Mucosa of stomach (tissue), 1 donor: Measurements from ENCODE around the gene NXPH2.
"Not testable (repeated sequence)": the region's sequence is repeated elsewhere in the genome, so short reads cannot be mapped to it uniquely, and the experiment has no call there.

Experiments
- H3K27me3 ChIP-seq: one replicate; pipeline ENCODE4 v1.7.0; 2013; ENCODE audit warnings: mild to moderate bottlenecking, low read length; ENCODE audit not compliant: control insufficient read depth, insufficient read depth
- H3K36me3 ChIP-seq: one replicate; pipeline ENCODE4 v1.7.0; 2013; ENCODE audit warnings: low read length; ENCODE audit not compliant: control insufficient read depth, insufficient read depth
- H3K4me1 ChIP-seq: one replicate; pipeline ENCODE4 v1.7.0; 2013; ENCODE audit warnings: mild to moderate bottlenecking, low read length; ENCODE audit not compliant: control insufficient read depth, insufficient read depth
- H3K4me3 ChIP-seq: one replicate; pipeline ENCODE4 v1.7.0; 2013; ENCODE audit warnings: low read length
- H3K9ac ChIP-seq: one replicate; pipeline ENCODE4 v1.7.0; 2013; ENCODE audit warnings: mild to moderate bottlenecking, low read length, moderate library complexity
- H3K9me3 ChIP-seq: one replicate; pipeline ENCODE4 v1.7.0; 2013; ENCODE audit warnings: mild to moderate bottlenecking, low read length, moderate library complexity; ENCODE audit not compliant: control insufficient read depth
- donor health status: Pancreatic carcinoma.

The NXPH2 gene

GRCh38 chr2:138648606-138649005 lies 131.6 kb downstream of the NXPH2 start:
- Histone ChIP-seq H3K36me3 (no peaks in the 10 kb centered on the region), H3K9ac (no peak overlapping the region), H3K9me3 (no peaks in the 10 kb centered on the region), H3K27me3 (no peaks in the 10 kb centered on the region), H3K4me1 (peaks cover 6% of the 10 kb centered on the region), H3K4me3 (no peak overlapping the region)

DNA sequence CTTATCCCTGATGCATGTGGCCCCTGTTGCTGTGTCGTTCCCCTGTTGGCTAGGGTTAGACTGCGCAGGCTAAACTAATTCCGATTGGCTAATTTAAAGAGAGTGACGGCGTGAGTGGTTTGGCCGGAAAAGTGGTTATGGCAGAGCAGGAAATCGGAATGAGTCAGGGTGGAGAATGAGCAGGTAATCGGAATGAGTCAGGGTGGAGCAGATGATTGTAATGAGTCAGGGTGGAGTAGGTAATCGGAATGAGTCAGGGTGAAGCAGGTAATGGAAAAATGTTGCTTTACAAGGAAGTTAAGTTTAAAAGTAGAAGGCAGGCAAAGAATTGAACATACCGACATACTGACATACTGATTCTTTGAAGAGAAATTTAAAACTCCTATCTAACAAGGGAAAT lies 135.4 kb downstream of the NXPH2 start:
- H3K9me3 ChIP-seq, H3K9ac ChIP-seq, H3K4me3 ChIP-seq, H3K36me3 ChIP-seq, H3K4me1 ChIP-seq, H3K27me3 ChIP-seq: not testable (repeated sequence)

DNA sequence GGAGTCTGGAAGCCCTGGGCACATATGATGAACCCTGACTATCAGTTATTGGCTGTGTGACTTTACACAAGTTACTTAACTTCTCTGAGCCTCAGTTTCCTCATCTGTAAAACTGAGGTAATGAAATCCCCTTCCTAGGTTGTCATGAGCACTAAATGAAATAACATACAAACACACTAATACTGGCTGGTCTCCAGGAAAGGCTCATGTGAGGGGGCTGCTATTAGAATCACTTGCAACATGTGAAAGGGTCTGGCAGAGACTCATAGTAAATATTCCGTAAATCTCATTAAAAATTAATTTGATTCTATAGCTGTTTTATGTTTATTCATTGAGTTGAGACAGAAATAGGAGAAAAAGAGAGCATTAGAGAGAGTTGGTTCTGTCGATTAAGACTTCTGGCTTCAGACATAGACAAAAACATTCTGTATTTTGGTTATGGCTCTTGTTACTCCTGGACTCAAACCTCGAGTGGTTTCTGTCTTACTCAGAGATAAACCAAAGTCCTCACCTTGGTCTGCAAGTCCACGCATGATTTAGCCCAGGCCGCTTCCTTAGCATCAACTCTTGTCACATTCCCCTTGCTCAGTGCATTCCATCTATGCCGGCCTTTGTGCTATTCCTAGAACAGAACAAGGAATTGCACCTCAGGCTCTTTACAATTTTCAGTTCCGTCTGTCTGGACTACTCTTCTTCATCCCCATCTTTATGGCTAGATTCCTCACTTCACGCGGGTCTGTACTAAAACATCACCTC lies 139.1 kb downstream of the NXPH2 start:
- Histone ChIP-seq H3K27me3 (no peaks in the 10 kb centered on the region), H3K4me3 (no peak overlapping the region), H3K4me1 (no peaks in the 10 kb centered on the region), H3K9ac (no peak overlapping the region), H3K36me3 (no peaks in the 10 kb centered on the region), H3K9me3 (no peaks in the 10 kb centered on the region)

GRCh38 chr2:138637686-138638085 lies 142.5 kb downstream of the NXPH2 start:
- Histone ChIP-seq H3K36me3 (no peaks in the 10 kb centered on the region), H3K27me3 (no peaks in the 10 kb centered on the region), H3K4me3 (no peak overlapping the region), H3K9me3 (no peaks in the 10 kb centered on the region), H3K9ac (no peak overlapping the region), H3K4me1 (no peaks in the 10 kb centered on the region)

DNA sequence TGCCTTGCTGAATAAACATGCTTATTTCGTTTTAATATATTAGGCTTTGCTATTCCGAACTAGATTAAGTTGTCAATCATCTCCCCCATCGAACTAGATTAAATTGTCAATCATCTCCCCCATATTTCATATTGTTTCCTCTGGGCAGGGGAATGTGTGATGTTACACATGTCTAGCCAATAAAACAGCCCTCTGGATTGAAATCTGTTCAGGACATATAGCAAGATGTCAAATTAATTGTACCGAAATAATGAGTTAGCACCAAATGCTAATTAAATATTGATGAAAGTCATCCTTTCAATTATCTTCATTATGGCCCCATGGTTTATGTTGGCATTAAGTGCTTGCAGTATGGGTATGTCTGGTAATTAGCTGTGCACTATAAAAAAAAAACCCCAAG lies 143.1 kb downstream of the NXPH2 start:
- no peaks in the 10 kb centered on the region for H3K36me3 ChIP-seq
- H3K4me1 ChIP-seq, result no peaks in the 10 kb centered on the region
- H3K4me3 ChIP-seq, result no peak overlapping the region
- no peak overlapping the region for H3K9ac ChIP-seq
- H3K9me3 ChIP-seq, result no peaks in the 10 kb centered on the region
- H3K27me3 ChIP-seq, result no peaks in the 10 kb centered on the region

DNA sequence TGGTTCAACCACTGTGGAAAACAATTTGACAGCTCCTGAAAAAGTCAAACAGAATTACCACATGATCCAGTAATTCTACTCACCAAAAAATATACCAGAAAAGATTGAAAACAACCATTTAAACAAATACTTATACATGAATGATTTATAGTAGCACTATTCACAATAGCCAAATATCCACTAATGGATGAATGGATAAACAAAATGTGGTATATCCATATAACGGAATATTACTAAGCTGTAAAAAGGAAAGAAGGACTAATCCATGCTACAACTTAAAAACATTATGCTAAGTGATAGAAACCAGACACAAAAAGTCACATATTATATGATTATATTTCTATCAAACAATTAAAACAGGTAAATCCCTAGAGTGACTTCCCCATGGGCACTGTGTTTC lies 147.1 kb downstream of the NXPH2 start:
- Histone ChIP-seq H3K9me3 (no peaks in the 10 kb centered on the region), H3K9ac (no peak overlapping the region), H3K4me3 (no peak overlapping the region), H3K4me1 (no peaks in the 10 kb centered on the region), H3K27me3 (no peaks in the 10 kb centered on the region), H3K36me3 (no peaks in the 10 kb centered on the region)

GRCh38 chr2:138632066-138632620 lies 148.0 kb downstream of the NXPH2 start:
- Histone ChIP-seq H3K4me1 (no peaks in the 10 kb centered on the region), H3K9ac (no peak overlapping the region), H3K4me3 (no peak overlapping the region), H3K27me3 (no peaks in the 10 kb centered on the region), H3K9me3 (no peaks in the 10 kb centered on the region), H3K36me3 (no peaks in the 10 kb centered on the region)

DNA sequence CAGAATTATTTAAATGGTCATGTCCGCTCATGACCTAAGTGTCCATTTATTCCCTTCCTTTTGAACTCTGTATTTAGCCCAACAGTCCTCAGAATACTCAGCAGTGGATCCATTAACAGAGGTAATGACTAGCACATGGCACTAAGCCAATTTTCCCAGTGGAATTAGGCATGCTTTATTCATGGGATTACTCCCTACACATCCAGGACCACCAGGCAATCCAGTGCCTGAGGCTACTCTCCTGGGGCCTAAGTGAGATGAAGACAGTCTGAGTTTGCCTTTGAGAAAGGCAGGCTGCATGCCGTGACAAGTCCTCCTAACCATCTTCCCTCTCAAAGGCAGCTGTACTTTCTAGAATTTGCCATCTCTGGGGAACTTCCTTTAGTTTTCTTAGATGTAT lies 150.0 kb downstream of the NXPH2 start:
- no peaks in the 10 kb centered on the region for H3K27me3 ChIP-seq
- no peak overlapping the region for H3K4me3 ChIP-seq
- no peak overlapping the region for H3K9ac ChIP-seq
- H3K9me3 ChIP-seq, result no peaks in the 10 kb centered on the region
- no peaks in the 10 kb centered on the region for H3K36me3 ChIP-seq
- H3K4me1 ChIP-seq, result no peaks in the 10 kb centered on the region

- Histone ChIP-seq H3K9ac (no peak overlapping the region), H3K4me1 (no peaks in the 10 kb centered on the region), H3K4me3 (no peak overlapping the region), H3K9me3 (no peaks in the 10 kb centered on the region), H3K27me3 (no peaks in the 10 kb centered on the region), H3K36me3 (no peaks in the 10 kb centered on the region)
These were observed 154.0 kb downstream of the NXPH2 start for GRCh38 chr2:138626148-138626547.

- no peak overlapping the region for H3K9ac ChIP-seq
- no peaks in the 10 kb centered on the region for H3K27me3 ChIP-seq
- no peaks in the 10 kb centered on the region for H3K36me3 ChIP-seq
- no peaks in the 10 kb centered on the region for H3K9me3 ChIP-seq
- H3K4me3 ChIP-seq, result no peak overlapping the region
- no peaks in the 10 kb centered on the region for H3K4me1 ChIP-seq
These were observed 157.6 kb downstream of the NXPH2 start for GRCh38 chr2:138622613-138623012.

GRCh38 chr2:138621139-138621538 lies 159.1 kb downstream of the NXPH2 start:
- Histone ChIP-seq H3K36me3 (no peaks in the 10 kb centered on the region), H3K9ac (no peak overlapping the region), H3K9me3 (no peaks in the 10 kb centered on the region), H3K4me1 (no peaks in the 10 kb centered on the region), H3K27me3 (no peaks in the 10 kb centered on the region), H3K4me3 (no peak overlapping the region)

GRCh38 chr2:138620431-138620830 lies 159.8 kb downstream of the NXPH2 start:
- no peak overlapping the region for H3K9ac ChIP-seq
- no peak overlapping the region for H3K4me3 ChIP-seq
- no peaks in the 10 kb centered on the region for H3K36me3 ChIP-seq
- H3K9me3 ChIP-seq, result no peaks in the 10 kb centered on the region
- no peaks in the 10 kb centered on the region for H3K27me3 ChIP-seq
- no peaks in the 10 kb centered on the region for H3K4me1 ChIP-seq
